HPDE6-E6E7 (cell line): ENCODE measurements around the gene SLC19A1.

ENCODE experiments used
- DNase-seq: peaks from one replicate; pipeline ENCODE4 v3.0.0; 2011; ENCODE audit warnings: missing footprints; ENCODE audit errors: extremely low spot score

The SLC19A1 gene

DNA sequence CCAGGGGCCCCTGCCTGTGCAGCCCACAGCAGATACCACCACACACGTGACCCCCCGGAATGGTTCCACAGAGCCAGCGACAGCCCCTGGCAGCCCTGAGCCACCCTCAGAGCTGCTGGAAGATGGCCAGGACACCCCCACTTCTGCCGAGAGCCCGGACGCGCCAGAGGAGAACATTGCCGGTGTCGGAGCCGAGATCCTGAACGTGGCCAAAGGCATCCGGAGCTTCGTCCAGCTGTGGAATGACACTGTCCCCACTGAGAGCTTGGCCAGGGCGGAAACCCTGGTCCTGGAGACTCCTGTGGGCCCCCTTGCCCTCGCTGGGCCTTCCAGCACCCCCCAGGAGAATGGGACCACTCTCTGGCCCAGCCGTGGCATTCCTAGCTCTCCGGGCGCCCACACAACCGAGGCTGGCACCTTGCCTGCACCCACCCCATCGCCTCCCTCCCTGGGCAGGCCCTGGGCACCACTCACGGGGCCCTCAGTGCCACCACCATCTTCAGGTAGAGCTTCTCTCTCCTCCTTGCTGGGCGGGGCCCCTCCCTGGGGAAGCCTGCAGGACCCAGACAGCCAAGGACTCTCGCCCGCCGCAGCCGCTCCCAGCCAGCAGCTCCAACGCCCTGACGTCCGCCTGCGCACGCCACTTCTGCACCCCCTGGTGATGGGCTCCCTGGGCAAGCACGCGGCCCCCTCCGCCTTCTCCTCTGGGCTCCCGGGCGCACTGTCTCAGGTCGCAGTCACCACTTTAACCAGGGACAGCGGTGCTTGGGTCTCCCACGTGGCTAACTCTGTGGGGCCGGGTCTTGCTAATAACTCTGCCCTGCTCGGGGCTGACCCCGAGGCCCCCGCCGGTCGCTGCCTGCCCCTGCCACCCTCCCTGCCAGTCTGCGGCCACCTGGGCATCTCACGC lies 86.3 kb downstream of the SLC19A1 start:
- DNase-seq = no peak

DNA sequence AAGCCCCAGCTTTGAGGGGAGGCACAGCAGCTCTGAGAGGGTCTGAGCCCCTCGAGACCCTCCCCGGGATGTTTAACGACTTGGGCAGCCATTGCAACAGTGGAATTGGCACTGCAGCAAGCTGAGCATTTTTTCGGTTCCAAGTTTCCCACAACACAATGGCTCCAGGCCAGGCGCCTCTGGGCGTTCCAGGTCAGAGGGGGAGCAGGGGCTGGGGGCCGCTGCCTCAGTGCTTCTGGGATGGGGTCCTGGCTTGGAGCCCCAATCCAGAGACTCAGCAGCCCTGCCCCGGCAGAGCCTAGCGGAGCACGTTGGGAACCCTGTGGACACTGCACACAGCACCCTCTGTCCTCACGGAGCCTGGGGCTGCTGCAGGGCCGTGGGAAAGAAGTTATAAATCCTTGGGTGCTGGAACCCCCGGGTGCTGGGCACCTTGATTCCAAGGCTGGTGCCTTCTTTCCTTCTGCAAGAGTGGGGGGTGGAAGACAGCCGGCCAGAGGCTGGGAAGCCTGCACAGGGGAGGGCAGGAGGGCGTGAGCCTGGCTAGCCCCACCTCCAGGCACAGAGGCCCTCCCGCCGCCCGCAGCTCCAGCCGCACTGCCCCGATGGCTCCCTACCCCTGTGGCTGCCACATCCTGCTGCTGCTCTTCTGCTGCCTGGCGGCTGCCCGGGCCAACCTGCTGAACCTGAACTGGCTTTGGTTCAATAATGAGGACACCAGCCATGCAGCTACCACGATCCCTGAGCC lies 87.1 kb downstream of the SLC19A1 start:
- no peak for DNase-seq

DNA sequence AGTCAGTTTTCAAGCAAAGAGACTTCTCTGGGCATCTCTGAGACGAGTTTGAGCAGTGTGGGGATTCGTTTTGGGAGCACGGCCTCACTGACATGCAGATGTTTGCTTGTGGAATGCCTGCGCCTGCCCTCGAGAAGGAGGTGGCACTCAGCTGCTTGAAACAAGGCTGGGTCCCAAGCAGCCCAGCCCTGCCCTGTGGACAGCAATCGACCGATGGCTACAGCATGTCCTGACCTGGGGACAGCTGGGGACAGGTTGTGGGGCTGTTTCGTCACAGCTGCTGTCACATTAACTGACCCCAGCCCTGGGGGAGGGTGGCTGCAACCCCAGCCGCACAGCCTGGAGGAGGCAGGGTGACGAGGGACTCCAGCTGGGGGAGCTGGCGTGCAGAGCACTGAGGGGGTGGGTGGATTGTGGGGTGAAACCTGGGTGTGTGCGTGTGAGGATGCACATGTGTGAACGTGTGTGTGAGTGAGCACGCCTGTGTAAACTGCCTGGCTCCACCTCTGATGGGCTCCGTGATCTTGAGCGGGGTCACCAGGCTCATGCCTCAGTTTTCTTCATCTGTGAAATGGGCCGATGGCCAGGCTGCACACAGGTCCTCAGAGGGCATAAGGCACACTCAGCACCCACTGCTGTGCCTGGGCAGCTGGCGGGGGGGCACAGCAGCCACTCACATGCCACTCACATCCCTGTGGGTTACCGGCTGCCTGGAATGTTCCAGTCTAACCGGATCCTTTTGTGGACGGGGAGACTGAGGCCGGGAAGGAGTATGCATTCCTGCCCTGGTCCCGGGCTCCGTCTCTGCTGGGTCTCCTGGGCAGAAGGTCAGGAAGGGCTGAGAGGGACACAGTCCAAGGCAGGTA lies 87.9 kb downstream of the SLC19A1 start:
- no peak for DNase-seq

DNA sequence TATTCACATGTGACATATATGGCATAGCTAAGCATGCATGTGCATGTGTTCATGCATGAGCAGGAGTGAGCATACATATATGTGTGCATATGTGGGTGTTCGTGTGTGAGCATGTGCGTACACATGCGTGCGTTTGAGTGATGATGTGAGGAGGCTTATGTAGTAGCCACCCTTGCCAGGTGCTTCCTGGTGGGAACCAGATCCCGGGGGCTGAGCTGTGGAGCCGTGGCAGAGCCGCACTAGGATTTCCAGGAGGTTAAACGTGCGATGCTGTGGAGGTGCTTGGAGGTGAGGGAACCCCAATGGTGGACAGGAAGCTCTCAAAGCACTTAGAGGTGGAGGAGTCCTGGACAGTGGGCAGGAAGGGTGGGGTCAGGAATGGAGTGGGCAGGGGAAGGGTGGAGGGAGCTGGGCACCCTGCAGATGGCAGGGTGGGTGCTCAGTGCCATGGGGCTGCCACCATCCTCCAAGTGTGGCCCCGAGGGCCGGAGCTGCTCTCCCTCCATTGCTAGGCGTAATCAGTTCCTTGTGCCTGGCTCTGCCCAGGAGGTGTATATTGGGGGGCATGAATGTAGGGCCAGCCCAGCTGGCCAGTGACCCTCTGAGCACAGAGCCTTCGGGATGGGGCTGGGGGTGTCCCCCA lies 88.8 kb downstream of the SLC19A1 start:
- no peak for DNase-seq

DNA sequence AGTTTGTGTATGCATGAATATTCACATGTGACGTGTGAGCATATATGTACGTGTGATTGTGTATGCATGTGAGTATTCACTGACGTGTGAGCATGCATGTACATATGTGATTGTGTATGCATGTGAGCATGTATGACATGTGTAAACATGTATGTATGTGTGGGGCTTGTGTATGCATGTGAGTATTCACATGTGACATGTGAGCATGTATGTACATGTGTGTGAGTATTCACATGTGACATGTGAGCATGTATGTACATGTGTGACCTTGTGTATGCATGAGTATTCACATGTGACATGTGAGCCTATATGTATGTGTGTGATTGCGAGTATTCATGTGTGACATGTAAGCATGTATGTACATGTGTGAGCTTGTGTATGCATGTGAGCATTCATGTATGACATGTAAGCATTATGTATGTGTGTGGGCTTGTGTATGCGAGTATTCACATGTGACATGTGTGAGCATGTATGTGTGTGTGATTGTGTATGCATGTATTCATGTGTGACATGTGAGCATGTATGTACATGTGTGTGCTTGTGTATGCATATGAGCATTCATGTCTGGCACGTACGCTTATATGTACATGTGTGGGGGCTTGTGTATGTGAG lies 89.4 kb downstream of the SLC19A1 start:
- no peak for DNase-seq

DNA sequence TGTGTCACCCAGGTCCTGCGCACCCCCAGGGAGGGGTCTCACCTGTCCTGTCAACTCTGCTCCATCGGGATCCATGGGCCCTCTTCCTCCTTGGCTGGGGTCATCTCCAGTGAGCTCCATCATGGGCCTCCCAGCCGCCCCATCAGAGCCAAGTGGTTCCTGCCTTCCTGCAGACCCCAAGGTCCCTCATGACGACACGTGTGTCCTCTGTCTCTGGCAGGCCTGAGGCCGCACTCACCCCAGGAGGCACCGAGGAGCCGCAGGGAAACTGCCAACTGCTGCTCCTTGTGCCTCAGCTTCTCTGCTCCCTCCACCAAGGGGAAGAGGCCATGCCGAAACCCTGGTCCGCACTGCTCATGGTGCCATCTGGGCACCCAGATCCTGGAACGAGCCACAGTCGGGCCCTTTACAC lies 90.5 kb downstream of the SLC19A1 start:
- DNase-seq = no peak

DNA sequence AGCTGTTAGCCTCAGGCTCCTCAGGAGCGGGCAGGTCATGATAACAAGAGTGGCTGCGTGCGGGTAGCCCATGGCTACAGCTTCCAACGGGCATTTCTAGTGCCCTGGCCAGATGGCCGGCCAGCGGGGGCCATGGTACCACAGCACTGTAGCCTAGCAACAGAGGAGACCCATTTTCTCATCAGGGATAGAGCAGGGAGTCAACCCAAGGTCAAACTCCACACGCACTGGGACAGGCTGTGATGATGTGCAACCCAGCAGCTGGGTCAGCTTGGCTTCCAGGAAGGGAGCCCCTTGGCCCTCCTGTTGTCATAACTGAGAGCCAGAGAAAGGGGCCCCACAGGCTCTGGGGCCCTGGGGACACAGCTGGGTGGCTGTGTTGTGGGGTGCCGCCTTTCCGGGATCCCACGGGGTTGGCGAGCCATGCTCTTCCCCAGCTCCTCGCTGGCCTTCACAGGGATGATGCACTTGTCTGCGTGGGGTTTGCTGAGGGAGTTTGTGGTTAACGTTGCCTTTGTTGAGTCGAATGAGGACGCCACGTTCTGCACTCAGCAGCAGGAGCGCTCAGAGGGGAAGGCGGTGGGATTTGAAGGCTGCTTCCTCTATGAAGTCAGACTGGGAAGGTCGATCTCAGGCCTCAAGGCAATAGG lies 91.0 kb downstream of the SLC19A1 start:
- no peak for DNase-seq

DNA sequence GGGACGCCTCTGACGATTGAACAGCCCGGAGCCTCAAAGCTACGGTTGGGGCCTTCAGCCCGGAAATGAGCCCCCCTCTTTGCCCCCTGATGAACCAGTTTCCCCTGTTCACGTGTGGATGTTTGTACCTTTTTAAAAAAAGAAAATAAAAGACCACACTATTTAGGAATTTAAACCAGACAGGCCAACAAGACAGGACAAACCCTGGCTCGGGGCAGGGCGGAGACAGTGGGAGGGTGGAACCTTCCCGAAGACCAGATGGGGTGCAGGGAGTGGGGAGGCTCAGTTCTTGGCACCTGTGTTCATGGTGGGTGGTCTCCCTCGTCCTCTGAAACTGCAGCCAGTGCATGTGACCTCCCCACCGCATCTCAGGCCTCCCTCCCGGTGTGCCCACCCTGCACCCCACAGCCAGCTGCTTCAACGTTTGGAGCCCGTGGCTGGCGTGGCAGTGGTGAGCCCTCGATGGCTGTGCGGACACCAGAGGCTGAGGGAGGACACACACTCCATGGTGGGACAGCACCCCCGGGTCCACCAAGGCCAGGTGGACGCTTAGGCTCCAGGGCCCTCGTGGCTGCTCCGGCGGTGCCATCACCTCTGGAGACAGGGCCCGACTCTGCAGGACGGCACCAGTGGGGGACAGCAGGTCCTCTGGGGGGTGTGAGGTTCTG lies 91.7 kb downstream of the SLC19A1 start:
- no peak for DNase-seq

DNA sequence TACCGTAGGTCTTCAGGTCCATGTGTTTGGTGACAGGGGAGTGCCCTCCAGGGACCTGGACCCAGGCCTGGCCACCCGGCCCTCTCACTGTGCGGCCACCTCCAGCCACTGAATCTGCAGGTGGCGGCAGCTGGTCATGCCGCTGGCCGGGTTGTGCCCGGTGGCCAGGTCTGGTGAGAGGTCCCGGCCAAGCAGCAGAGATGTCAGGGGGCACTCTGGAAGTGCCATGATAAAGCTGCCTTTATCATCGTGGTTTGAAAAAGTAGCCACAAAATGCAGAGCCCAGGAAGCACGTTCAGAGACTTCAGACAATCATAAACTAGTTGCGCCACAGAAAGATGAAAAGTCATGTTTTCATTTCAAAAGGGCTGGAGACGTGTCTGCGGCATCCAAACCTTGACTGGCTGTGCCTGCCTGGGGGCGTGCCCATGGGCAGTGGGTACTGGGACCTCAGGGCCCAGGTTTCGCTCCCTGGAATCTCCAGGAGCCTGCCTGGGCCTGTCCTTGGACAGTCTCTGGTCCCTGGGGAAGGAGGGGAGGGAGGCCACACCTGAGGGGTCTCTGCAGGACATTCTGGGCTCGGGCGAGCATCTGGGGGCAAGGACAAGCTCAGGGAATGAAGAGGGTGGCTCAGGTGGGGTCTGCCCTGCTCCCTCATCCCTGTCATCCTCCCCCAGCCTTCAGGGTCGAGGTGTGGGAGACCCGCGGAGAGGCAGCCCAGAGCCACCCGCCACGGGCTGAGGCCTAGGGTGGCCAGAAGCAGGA lies 92.4 kb downstream of the SLC19A1 start:
- DNase-seq = no peak

DNA sequence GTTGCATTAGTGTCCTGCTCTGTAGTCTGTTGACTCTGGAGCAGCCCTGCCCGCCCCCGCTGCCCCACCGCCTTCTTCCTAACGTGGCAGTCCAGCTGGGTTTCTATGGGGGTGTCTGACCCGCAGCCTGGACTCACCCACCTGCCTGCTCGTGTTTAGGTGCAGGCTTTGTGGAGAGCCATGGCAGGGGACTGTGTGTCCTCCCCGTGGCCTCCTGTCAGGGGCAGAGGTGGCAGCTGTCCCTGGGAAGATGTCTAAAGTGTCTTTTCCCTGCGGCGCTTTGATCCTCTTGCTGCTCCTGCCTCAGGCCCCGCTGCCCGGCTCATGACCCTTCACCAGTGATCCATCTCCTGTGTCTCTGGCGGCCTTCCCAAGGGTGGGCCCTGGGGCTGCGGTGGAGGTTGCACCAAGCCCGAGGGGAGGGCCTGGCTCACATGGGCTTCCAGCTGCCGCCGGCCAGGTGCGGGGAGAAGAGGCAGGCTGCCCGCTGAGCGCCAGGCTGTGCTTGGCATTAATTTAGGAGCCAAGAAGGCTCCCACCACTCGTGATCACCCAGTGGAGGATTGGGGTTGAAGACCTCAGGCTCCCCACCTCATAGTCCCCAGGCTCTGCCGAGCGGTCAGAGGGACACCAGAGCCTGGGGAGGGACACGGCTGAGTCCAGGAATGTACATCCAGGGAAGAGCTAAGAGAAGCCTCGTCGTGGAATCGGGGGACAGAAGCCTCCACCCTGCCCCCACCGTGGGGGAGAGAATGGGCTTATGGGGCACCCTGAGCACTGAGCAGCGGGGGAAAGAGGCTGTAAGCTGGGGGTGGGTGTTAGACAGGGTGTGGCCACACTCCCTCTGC lies 93.2 kb downstream of the SLC19A1 start:
- no peak for DNase-seq

DNA sequence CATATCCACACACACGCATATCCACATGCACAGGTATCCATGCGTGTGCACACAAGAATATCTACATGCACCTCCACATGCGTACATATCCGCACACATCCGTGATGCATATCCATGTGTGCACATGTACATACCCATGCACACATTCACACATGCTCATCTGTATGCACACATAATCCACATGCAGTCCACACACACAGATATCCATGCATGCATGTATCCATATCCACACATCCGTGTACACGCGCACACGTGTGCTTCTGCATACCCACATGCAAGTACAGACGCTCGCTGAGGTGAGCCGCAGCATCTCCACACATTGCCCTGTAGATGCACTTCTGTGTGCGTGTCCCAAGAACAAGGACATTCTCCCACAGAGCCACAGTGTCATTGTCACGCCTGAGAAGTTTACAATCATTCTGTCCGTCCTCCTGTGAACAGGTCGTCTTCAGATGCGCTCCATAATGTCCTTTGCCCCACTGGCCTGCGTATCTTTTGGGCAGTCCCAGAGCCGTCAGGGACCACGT lies 93.9 kb downstream of the SLC19A1 start:
- DNase-seq = no peak
